Stomach smooth muscle (tissue), 2 donors: ENCODE measurements around the gene PALLD.

ENCODE experiments used
- H3K27ac ChIP-seq: one replicate; pipeline ENCODE4 v1.7.0; 2013; ENCODE audit warnings: mild to moderate bottlenecking, low read length, inconsistent platforms
- H3K27me3 ChIP-seq, 2 donors: one replicate each; pipeline ENCODE4 v1.7.0; 2013; ENCODE audit warnings: low read length in 2 of 2; ENCODE audit not compliant: insufficient read depth in 2 of 2, control insufficient read depth in 1 of 2
- H3K36me3 ChIP-seq, 2 donors: one replicate each; pipeline ENCODE4 v1.7.0; 2013; ENCODE audit warnings: low read length in 2 of 2; ENCODE audit not compliant: control insufficient read depth in 2 of 2, insufficient read depth in 2 of 2
- H3K4me1 ChIP-seq: one replicate; pipeline ENCODE4 v1.7.0; 2013; ENCODE audit warnings: low read length; ENCODE audit not compliant: control insufficient read depth, insufficient read depth
- H3K4me3 ChIP-seq, 2 donors: one replicate each; pipeline ENCODE4 v1.7.0; 2013; ENCODE audit warnings: low read length in 2 of 2
- H3K9ac ChIP-seq, 2 donors: one replicate each; pipeline ENCODE4 v1.7.0; 2013; ENCODE audit warnings: low read length in 2 of 2, mild to moderate bottlenecking in 1 of 2
- H3K9me3 ChIP-seq, 2 donors: one replicate each; pipeline ENCODE4 v1.7.0; 2013; ENCODE audit warnings: low read length in 2 of 2; ENCODE audit not compliant: control insufficient read depth in 2 of 2
- donor health status: healthy.
- donor health status: Pancreatic carcinoma.

Gene PALLD

DNA sequence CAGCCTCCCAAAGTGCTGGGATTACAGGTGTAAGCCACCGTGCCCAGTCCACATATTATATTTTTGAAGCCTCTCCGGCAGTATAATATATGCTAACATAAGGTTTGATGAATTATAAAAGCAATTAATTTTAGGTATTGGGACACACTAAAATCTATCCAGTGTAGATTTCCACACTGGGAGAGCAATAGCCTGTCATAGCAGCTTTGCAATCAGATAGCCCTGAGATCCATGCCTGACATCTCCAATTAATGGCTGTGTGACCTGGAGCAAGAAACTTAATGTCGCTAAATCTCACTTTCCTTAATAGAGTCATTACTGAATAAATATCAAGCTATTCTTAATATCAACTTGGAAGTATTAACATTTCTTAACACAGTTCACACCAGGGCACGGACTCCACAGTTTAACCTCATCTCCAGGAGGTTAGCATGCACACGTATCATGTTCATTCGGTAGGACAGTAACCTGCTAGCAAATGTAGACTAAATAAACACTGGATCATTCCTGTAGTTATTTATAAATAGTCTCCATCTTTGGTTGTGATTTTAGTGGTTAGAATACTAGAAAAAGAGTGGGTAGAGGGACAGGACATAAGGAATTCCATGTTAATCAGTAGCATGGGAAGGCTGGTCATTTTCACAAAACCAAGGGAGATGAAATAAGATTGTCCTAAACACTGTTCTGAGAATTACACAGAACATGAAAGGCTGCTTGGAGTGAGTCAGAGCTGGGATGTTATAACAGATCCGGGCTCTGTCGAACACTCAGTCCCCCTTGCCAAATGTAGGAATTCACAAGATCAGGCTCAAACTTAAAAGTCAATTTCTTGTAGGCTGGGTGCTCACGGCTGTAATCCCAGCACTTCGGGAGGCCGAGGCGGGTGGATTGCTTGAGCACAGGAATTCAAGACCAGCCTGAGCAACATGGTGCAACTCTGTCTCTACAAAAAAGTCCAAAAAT is 254.7 kb downstream of the PALLD start:
- Histone ChIP-seq H3K4me3 (no peak overlapping the region), H3K9me3 (peaks cover 0 to 5% of the 10 kb centered on the region in 2 donors), H3K27me3 (no peaks in the 10 kb centered on the region), H3K27ac (no peak overlapping the region), H3K36me3 (no peaks in the 10 kb centered on the region), H3K9ac (no peak overlapping the region), H3K4me1 (no peaks in the 10 kb centered on the region)

- Histone ChIP-seq H3K27ac (no peak overlapping the region), H3K9ac (no peak overlapping the region), H3K4me1 (no peaks in the 10 kb centered on the region), H3K9me3 (no peaks in the 10 kb centered on the region), H3K4me3 (no peak overlapping the region), H3K27me3 (no peaks in the 10 kb centered on the region), H3K36me3 (no peaks in the 10 kb centered on the region)
Measured at GRCh38 chr4:168755598-168756477, 259.0 kb downstream of the PALLD start.

- Histone ChIP-seq H3K27me3 (no peaks in the 10 kb centered on the region), H3K4me3 (no peak overlapping the region), H3K4me1 (no peaks in the 10 kb centered on the region), H3K9me3 (no peaks in the 10 kb centered on the region), H3K36me3 (no peaks in the 10 kb centered on the region), H3K9ac (no peak overlapping the region), H3K27ac (no peak overlapping the region)
Measured at GRCh38 chr4:168757500-168757899, 260.6 kb downstream of the PALLD start.

- no peak overlapping the region for H3K4me3 ChIP-seq
- no peak overlapping the region for H3K27ac ChIP-seq
- no peaks in the 10 kb centered on the region for H3K9me3 ChIP-seq
- H3K9ac ChIP-seq, result no peak overlapping the region
- no peaks in the 10 kb centered on the region for H3K4me1 ChIP-seq
- H3K27me3 ChIP-seq, result no peaks in the 10 kb centered on the region
- H3K36me3 ChIP-seq, result no peaks in the 10 kb centered on the region
Measured at GRCh38 chr4:168758351-168758876, 261.6 kb downstream of the PALLD start.

DNA sequence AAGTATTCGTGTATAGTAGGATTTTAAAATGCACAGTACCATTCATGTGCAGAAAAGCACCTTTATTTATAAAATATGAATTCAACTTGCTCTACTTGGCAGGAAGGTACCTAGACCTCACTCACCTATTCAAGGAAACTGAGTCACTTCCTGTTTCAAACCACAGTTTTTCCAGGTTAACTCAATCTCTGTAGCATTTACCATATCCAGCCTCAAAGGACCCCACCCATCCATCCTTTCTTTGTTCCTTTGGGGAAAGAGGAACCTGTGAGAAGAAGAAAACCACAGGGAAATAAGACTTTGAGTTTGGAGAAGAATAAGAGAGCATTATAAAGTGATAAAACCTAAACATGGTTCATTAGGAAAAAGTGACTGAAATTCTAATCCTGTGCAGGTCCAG is 262.5 kb downstream of the PALLD start:
- no peak overlapping the region for H3K4me3 ChIP-seq
- no peak overlapping the region for H3K27ac ChIP-seq
- no peaks in the 10 kb centered on the region for H3K9me3 ChIP-seq
- no peaks in the 10 kb centered on the region for H3K4me1 ChIP-seq
- H3K27me3 ChIP-seq, result no peaks in the 10 kb centered on the region
- no peaks in the 10 kb centered on the region for H3K36me3 ChIP-seq
- H3K9ac ChIP-seq, result no peak overlapping the region

GRCh38 chr4:168759959-168760527 is 263.2 kb downstream of the PALLD start:
- Histone ChIP-seq H3K9ac (no peak overlapping the region), H3K9me3 (no peaks in the 10 kb centered on the region), H3K27me3 (no peaks in the 10 kb centered on the region), H3K4me1 (no peaks in the 10 kb centered on the region), H3K4me3 (no peak overlapping the region), H3K27ac (no peak overlapping the region), H3K36me3 (no peaks in the 10 kb centered on the region)

DNA sequence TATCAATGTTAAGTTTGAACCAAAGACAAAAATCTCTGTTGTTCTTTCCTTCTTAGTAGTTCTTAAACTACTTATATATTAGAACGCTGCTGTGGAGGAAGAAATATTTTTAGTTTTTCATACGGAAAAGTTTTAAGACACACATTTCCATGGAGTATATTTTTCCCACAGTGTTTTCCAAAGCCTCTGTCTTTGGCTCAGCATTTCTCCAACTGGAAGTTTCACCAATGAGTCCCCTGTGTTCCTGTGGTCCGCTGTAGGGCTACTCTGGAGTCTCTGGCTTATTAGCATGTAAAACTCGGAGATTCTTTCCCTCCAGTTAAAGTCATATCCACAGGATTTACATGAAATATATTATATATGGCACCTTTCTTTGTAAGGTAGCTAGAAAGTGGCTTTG is 264.2 kb downstream of the PALLD start:
- Histone ChIP-seq H3K4me1 (peaks cover 3% of the 10 kb centered on the region), H3K36me3 (no peaks in the 10 kb centered on the region), H3K4me3 (no peak overlapping the region), H3K9me3 (no peaks in the 10 kb centered on the region), H3K27me3 (no peaks in the 10 kb centered on the region), H3K27ac (no peak overlapping the region), H3K9ac (no peak overlapping the region)

GRCh38 chr4:168765322-168765721 is 268.5 kb downstream of the PALLD start:
- peaks cover 6% of the 10 kb centered on the region for H3K4me1 ChIP-seq
- no peak overlapping the region for H3K4me3 ChIP-seq
- no peak overlapping the region for H3K27ac ChIP-seq
- H3K9me3 ChIP-seq, result no peaks in the 10 kb centered on the region
- no peaks in the 10 kb centered on the region for H3K36me3 ChIP-seq
- H3K9ac ChIP-seq, result no peak overlapping the region
- H3K27me3 ChIP-seq, result no peaks in the 10 kb centered on the region

- H3K9me3 ChIP-seq, result no peaks in the 10 kb centered on the region
- no peak overlapping the region for H3K27ac ChIP-seq
- no peak overlapping the region for H3K9ac ChIP-seq
- H3K36me3 ChIP-seq, result no peaks in the 10 kb centered on the region
- no peak overlapping the region for H3K4me3 ChIP-seq
- peaks cover 7% of the 10 kb centered on the region for H3K4me1 ChIP-seq
- no peaks in the 10 kb centered on the region for H3K27me3 ChIP-seq
Measured at GRCh38 chr4:168765726-168766125, 268.9 kb downstream of the PALLD start.

- H3K4me3 ChIP-seq, result no peak overlapping the region
- peaks cover 7% of the 10 kb centered on the region for H3K4me1 ChIP-seq
- no peaks in the 10 kb centered on the region for H3K36me3 ChIP-seq
- no peak overlapping the region for H3K27ac ChIP-seq
- H3K27me3 ChIP-seq, result no peaks in the 10 kb centered on the region
- no peaks in the 10 kb centered on the region for H3K9me3 ChIP-seq
- no peak overlapping the region for H3K9ac ChIP-seq
Measured at GRCh38 chr4:168766604-168767316, 269.9 kb downstream of the PALLD start.
